ENCODE results near the gene RUSC1.
"Not testable (repeated sequence)": the region's sequence is repeated elsewhere in the genome, so short reads cannot be mapped to it uniquely, and the experiment has no call there.

RUSC1 gene

GRCh38 chr1:155325603-155325893 is 4.9 kb downstream of the RUSC1 start:
- Histone ChIP-seq H3K4me1 (ENCODE audit: control insufficient read depth, insufficient read depth, low read length) (peaks cover 32% of the 10 kb centered on the region), H3K4me3 (ENCODE audit: low read length) (peak overlapping the region; percentile 97), H3K27me3 (replicated peaks; ENCODE audit: control insufficient read depth, insufficient read depth, low read length) (no peaks in the 10 kb centered on the region), H3K9me3 (ENCODE audit: control insufficient read depth, low read length) (no peaks in the 10 kb centered on the region), H3K36me3 (ENCODE audit: control insufficient read depth, insufficient read depth, low read length, severe bottlenecking) (peaks cover 31% of the 10 kb centered on the region), H3K9ac (ENCODE audit: low read length) (peak overlapping the region; percentile 97)
- DNase-seq (ENCODE audit: low read depth): no peak

- no peak for DNase-seq (ENCODE audit: low read depth)
- Histone ChIP-seq H3K4me1 (ENCODE audit: control insufficient read depth, insufficient read depth, low read length) (peaks cover 28% of the 10 kb centered on the region), H3K9me3 (ENCODE audit: control insufficient read depth, low read length) (no peaks in the 10 kb centered on the region), H3K9ac (ENCODE audit: low read length) (peak overlapping the region; percentile 97), H3K4me3 (ENCODE audit: low read length) (peak overlapping the region; percentile 97), H3K36me3 (ENCODE audit: control insufficient read depth, insufficient read depth, low read length, severe bottlenecking) (peaks cover 36% of the 10 kb centered on the region), H3K27me3 (replicated peaks; ENCODE audit: control insufficient read depth, insufficient read depth, low read length) (no peaks in the 10 kb centered on the region)
Measured at GRCh38 chr1:155326020-155326526, 5.4 kb downstream of the RUSC1 start.

DNA sequence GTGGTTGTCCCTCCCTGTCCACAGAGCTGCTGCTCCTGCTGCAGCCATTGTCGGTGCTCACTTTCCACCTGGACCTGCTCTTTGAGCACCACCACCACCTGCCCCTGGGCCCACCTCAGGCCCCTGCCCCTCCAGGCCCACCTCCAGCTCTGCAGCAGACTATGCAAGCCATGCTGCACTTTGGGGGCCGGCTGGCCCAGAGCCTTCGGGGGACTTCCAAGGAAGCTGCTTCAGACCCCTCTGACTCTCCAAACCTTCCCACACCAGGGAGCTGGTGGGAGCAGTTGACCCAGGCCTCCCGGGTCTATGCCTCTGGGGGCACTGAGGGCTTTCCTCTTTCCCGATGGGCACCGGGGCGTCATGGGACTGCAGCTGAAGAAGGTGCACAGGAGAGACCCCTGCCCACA is 5.9 kb downstream of the RUSC1 start:
- Histone ChIP-seq H3K36me3 (ENCODE audit: control insufficient read depth, insufficient read depth, low read length, severe bottlenecking) (peaks cover 41% of the 10 kb centered on the region), H3K4me3 (ENCODE audit: low read length) (no peak overlapping the region), H3K4me1 (ENCODE audit: control insufficient read depth, insufficient read depth, low read length) (peaks cover 23% of the 10 kb centered on the region), H3K9me3 (ENCODE audit: control insufficient read depth, low read length) (no peaks in the 10 kb centered on the region), H3K9ac (ENCODE audit: low read length) (no peak overlapping the region), H3K27me3 (replicated peaks; ENCODE audit: control insufficient read depth, insufficient read depth, low read length) (no peaks in the 10 kb centered on the region)
- DNase-seq (ENCODE audit: low read depth): no peak

DNA sequence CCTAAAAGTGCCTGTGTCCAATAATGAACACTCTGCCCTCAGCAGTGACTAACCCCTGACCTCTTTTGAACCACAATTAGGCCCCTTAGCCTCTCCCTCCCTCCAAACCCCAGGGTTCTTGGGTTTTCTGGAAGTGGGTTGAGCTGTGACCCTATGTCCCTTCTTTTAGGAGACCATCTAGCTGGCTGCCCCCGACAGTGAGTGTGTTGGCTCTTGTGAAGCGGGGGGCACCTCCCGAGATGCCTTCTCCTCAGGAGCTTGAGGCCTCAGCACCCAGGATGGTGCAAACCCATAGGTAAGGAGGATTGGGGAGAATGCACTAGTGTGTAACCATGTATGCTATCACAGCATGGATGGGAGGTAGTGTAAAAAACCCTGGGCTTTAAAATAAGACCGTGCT is 7.3 kb downstream of the RUSC1 start:
- H3K27me3 ChIP-seq (replicated peaks; ENCODE audit: control insufficient read depth, insufficient read depth, low read length): no peaks in the 10 kb centered on the region
- no peak overlapping the region for H3K9ac ChIP-seq (ENCODE audit: low read length)
- H3K36me3 ChIP-seq (ENCODE audit: control insufficient read depth, insufficient read depth, low read length, severe bottlenecking): peaks cover 41% of the 10 kb centered on the region
- no peak for DNase-seq (ENCODE audit: low read depth)
- H3K9me3 ChIP-seq (ENCODE audit: control insufficient read depth, low read length): no peaks in the 10 kb centered on the region
- H3K4me3 ChIP-seq (ENCODE audit: low read length): no peak overlapping the region
- H3K4me1 ChIP-seq (ENCODE audit: control insufficient read depth, insufficient read depth, low read length): peaks cover 12% of the 10 kb centered on the region

- not testable (repeated sequence) for H3K27me3 ChIP-seq (replicated peaks; ENCODE audit: control insufficient read depth, insufficient read depth, low read length); H3K9ac ChIP-seq (ENCODE audit: low read length); DNase-seq (ENCODE audit: low read depth); H3K4me3 ChIP-seq (ENCODE audit: low read length); H3K9me3 ChIP-seq (ENCODE audit: control insufficient read depth, low read length)
- Histone ChIP-seq H3K36me3 (ENCODE audit: control insufficient read depth, insufficient read depth, low read length, severe bottlenecking) (peaks cover 47% of the 10 kb centered on the region), H3K4me1 (ENCODE audit: control insufficient read depth, insufficient read depth, low read length) (peaks cover 19% of the 10 kb centered on the region)
Measured at GRCh38 chr1:155328856-155329255, 8.2 kb downstream of the RUSC1 start.

DNA sequence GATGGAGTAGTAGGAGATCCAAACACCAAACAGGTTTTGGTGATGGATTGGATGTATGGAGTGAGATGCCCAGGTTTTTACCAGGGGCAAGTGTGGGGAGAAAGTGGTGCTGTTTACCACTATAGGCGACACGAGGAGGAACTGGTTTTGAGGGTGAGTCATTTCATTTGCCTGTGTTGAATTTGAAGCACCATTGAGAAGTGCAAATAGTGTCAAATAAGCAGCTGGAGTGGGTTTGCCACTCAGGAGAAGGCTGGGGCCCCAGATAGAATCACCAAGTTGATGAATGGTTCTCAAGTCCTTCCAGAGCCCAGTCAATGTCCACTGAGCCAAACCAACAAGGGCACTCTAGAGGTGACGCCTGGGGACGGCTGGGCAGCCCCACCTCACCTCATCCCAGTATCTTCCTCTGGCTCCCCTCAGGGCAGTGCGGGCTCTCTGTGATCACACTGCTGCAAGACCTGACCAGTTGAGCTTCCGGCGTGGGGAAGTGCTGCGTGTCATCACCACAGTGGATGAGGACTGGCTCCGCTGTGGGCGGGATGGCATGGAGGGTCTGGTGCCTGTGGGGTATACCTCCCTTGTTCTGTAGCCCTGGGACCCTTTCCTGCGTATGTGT is 9.4 kb downstream of the RUSC1 start:
- no peaks in the 10 kb centered on the region for H3K9me3 ChIP-seq (ENCODE audit: control insufficient read depth, low read length)
- H3K4me3 ChIP-seq (ENCODE audit: low read length): no peak overlapping the region
- no peaks in the 10 kb centered on the region for H3K27me3 ChIP-seq (replicated peaks; ENCODE audit: control insufficient read depth, insufficient read depth, low read length)
- DNase-seq (ENCODE audit: low read depth): no peak
- H3K36me3 ChIP-seq (ENCODE audit: control insufficient read depth, insufficient read depth, low read length, severe bottlenecking): peaks cover 53% of the 10 kb centered on the region
- peaks cover 16% of the 10 kb centered on the region for H3K4me1 ChIP-seq (ENCODE audit: control insufficient read depth, insufficient read depth, low read length)
- no peak overlapping the region for H3K9ac ChIP-seq (ENCODE audit: low read length)

DNA sequence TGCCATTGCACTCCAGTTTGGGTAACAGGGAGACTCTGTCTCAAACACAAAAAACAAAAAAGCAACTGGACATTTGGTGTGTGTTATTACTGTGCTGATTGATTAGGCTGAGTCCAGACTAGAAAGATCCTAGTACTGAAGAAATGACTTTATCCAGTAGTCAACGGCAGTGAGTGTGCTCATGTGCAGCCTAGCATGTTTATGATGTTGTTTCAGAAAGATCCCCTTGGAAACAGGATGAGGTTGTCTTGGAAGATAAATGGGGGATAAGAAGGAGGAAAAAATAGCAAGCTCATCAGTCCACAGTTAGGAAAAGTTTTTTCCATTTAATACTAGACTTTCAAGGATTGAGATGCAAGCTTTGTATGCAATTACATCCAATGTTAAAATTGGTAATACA is 14.3 kb downstream of the RUSC1 start:
- H3K9me3 ChIP-seq (ENCODE audit: control insufficient read depth, low read length): no peaks in the 10 kb centered on the region
- peaks cover 71% of the 10 kb centered on the region for H3K36me3 ChIP-seq (ENCODE audit: control insufficient read depth, insufficient read depth, low read length, severe bottlenecking)

DNA sequence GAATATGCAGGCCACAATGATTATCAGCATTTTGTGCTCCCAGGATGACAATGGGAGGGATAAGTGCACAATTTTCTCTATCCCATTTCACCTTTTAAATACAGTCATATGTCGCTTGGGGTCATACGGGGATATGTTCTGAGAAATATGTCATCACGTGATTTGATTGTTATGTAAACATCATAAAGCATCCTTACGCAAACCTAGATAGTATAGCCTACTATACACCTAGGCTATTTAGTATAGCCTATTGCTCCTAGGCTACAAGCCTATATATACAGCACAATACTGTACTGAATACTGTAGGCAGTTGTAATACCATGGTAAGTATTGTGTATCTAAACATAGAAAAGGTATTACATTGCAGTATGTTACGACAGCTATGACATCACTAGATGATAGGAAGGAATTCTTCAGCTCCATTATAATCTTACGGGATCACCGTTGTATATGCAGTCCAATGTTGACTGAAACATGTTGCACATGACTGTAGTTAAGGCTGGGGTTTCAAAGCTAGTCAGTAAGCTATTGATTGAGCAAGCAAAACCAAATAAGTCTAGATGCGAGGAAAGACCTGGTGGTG is 18.9 kb downstream of the RUSC1 start:
- Histone ChIP-seq H3K36me3 (ENCODE audit: control insufficient read depth, insufficient read depth, low read length, severe bottlenecking) (peaks cover 90% of the 10 kb centered on the region), H3K9ac (ENCODE audit: low read length) (no peak overlapping the region)
- peak; percentile 14 for DNase-seq (ENCODE audit: low read depth)

More for the DNA sequence above, 14.3 kb downstream of the RUSC1 start:
- Histone ChIP-seq H3K4me1 (ENCODE audit: control insufficient read depth, insufficient read depth, low read length) (peaks cover 6% of the 10 kb centered on the region), H3K4me3 (ENCODE audit: low read length) (no peak overlapping the region), H3K9ac (ENCODE audit: low read length) (no peak overlapping the region), H3K27me3 (replicated peaks; ENCODE audit: control insufficient read depth, insufficient read depth, low read length) (no peaks in the 10 kb centered on the region)
- DNase-seq (ENCODE audit: low read depth): no peak

DNA sequence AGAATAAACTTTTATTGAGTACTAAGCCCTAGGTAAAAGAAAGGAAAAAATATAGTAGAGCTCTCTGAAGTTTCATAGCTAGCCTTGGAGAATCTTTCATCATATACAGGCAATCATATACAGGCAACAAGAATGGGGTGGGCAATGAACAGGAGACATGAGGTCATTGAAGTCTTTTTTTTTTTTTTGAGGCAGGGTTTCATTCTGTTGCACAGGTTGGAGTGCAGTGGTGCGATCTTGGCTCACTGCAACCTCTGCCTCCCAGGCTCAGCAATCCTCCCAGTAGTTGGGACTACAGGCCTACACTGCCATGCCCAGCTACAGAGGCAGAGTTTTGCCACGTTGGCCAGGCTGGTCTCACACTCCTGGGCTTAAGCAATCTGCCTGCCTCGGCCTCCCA is 22.1 kb downstream of the RUSC1 start:
- DNase-seq (ENCODE audit: low read depth): no peak
- Histone ChIP-seq H3K36me3 (ENCODE audit: control insufficient read depth, insufficient read depth, low read length, severe bottlenecking) (peaks cover 91% of the 10 kb centered on the region), H3K4me3 (ENCODE audit: low read length) (no peak overlapping the region), H3K4me1 (ENCODE audit: control insufficient read depth, insufficient read depth, low read length) (no peaks in the 10 kb centered on the region), H3K27me3 (replicated peaks; ENCODE audit: control insufficient read depth, insufficient read depth, low read length) (no peaks in the 10 kb centered on the region), H3K9me3 (ENCODE audit: control insufficient read depth, low read length) (no peaks in the 10 kb centered on the region), H3K9ac (ENCODE audit: low read length) (no peak overlapping the region)

More for the DNA sequence above, 18.9 kb downstream of the RUSC1 start:
- H3K4me3 ChIP-seq (ENCODE audit: low read length): no peak overlapping the region
- H3K27me3 ChIP-seq (replicated peaks; ENCODE audit: control insufficient read depth, insufficient read depth, low read length): no peaks in the 10 kb centered on the region
- no peaks in the 10 kb centered on the region for H3K4me1 ChIP-seq (ENCODE audit: control insufficient read depth, insufficient read depth, low read length)
- H3K9me3 ChIP-seq (ENCODE audit: control insufficient read depth, low read length): no peaks in the 10 kb centered on the region

DNA sequence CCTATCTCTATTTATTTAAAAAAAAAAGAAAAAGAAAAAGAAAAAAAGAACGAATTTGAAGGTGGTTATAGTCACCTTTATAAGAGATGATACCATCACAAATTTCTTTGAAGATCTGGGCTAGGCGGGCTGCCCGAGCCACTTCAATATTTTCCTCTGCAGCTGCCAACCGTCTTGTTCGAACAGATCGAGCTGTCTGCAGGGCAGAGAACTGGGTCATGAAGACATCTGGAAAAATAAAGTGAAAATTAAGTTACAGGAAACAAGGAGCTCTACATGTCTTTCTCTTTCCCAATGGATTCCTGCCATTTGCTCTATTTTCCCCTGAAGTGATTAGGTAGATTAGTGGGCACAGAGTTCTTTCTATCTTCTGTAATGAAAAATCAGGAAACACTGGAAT is 31.9 kb downstream of the RUSC1 start:
- no peaks in the 10 kb centered on the region for H3K4me1 ChIP-seq (ENCODE audit: control insufficient read depth, insufficient read depth, low read length)
- DNase-seq (ENCODE audit: low read depth): no peak
- peaks cover 86% of the 10 kb centered on the region for H3K36me3 ChIP-seq (ENCODE audit: control insufficient read depth, insufficient read depth, low read length, severe bottlenecking)
- no peaks in the 10 kb centered on the region for H3K27me3 ChIP-seq (replicated peaks; ENCODE audit: control insufficient read depth, insufficient read depth, low read length)
- H3K9ac ChIP-seq (ENCODE audit: low read length): no peak overlapping the region
- H3K4me3 ChIP-seq (ENCODE audit: low read length): no peak overlapping the region
- no peaks in the 10 kb centered on the region for H3K9me3 ChIP-seq (ENCODE audit: control insufficient read depth, low read length)

DNA sequence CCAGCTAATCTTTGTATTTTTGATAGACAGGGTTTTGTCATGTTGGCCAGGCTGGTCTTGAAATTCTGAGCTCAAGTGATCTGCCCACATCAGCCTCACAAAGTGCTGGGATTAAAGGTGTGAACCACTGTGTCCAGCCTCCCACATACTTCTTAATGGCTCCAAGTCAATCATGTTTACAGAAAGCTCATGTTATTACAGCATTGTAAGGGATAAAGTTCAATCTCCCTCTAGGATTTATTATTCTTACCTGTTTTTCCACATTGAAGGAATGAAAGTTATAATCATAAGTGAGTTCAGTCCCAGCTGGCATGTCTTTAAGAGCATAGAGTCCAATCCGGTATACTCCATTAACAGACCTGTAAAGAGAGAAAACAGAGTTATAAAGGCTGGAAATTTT is 39.4 kb downstream of the RUSC1 start:
- H3K4me1 ChIP-seq (ENCODE audit: control insufficient read depth, insufficient read depth, low read length): no peaks in the 10 kb centered on the region
- DNase-seq (ENCODE audit: low read depth): no peak
- peaks cover 68% of the 10 kb centered on the region for H3K36me3 ChIP-seq (ENCODE audit: control insufficient read depth, insufficient read depth, low read length, severe bottlenecking)

GRCh38 chr1:155379180-155379579 is 58.5 kb downstream of the RUSC1 start:
- no peaks in the 10 kb centered on the region for H3K9me3 ChIP-seq (ENCODE audit: control insufficient read depth, low read length)
- H3K27me3 ChIP-seq (replicated peaks; ENCODE audit: control insufficient read depth, insufficient read depth, low read length): no peaks in the 10 kb centered on the region
- H3K36me3 ChIP-seq (ENCODE audit: control insufficient read depth, insufficient read depth, low read length, severe bottlenecking): peaks cover 33% of the 10 kb centered on the region
- H3K4me3 ChIP-seq (ENCODE audit: low read length): peak overlapping the region; percentile 57
- peaks cover 22% of the 10 kb centered on the region for H3K4me1 ChIP-seq (ENCODE audit: control insufficient read depth, insufficient read depth, low read length)
- H3K9ac ChIP-seq (ENCODE audit: low read length): peak overlapping the region; percentile 83
- no peak for DNase-seq (ENCODE audit: low read depth)

More for the DNA sequence above, 39.4 kb downstream of the RUSC1 start:
- H3K4me3 ChIP-seq (ENCODE audit: low read length): no peak overlapping the region
- no peaks in the 10 kb centered on the region for H3K9me3 ChIP-seq (ENCODE audit: control insufficient read depth, low read length)
- H3K9ac ChIP-seq (ENCODE audit: low read length): no peak overlapping the region
- no peaks in the 10 kb centered on the region for H3K27me3 ChIP-seq (replicated peaks; ENCODE audit: control insufficient read depth, insufficient read depth, low read length)

Measured in adipocyte (in vitro differentiated cells).